HCT116 (cell line): ENCODE results near the gene GSPT1. TPM values are rescaled to one million over a fixed set of nuclear protein-coding genes. Genes with fewer than 3 reads are reported as not detected.

ENCODE experiments used
- ATAC-seq: fragments of 200-7000 bp; cut with Tn5 transposase; 2 replicates; pipeline ENCODE4 v1.9.1; 2020; ENCODE audit warnings: mild to moderate bottlenecking, moderate library complexity
- BruUV-seq: library from RNA; stranded (reverse); fragments of 400-500 nt; replicated peaks from 2 replicates; lab custom pipeline; 2021; lab: Mats Ljungman, UMichigan
- CTCF ChIA-PET: fragments of 300-600 bp; sonication (Branson Sonifier 250); formaldehyde crosslinking; loops from one replicate; lab custom pipeline; 2021; ENCODE audit warnings: antibody characterized with exemption; lab: Charles Lee
- POLR2A ChIA-PET: fragments of 300-600, 350-600 bp; sonication (Branson Sonifier 250); formaldehyde crosslinking; loops from one replicate; lab custom pipeline; 2021; ENCODE audit warnings: antibody characterized with exemption; lab: Charles Lee
- RAD21 ChIA-PET, 2 experiments: fragments of 300-600 bp; sonication (Branson Sonifier 250); formaldehyde crosslinking; loops; one replicate each; lab custom pipeline; 2023; ENCODE audit warnings: low total read pairs in 2 of 2; ENCODE audit not compliant: uncharacterized antibody in 2 of 2, unreplicated experiment in 2 of 2, low non-redundant PET in 1 of 2; lab: Charles Lee
- DNase-seq: peaks from one replicate; pipeline ENCODE4 v3.0.0-alpha.2; 2010; ENCODE audit warnings: low read depth, low spot score
- H2AFZ ChIP-seq: fragments of 200-600 bp; shearing (Covaris generic), sonication (generic); 2 replicates; pipeline ENCODE4 v1.6.1; 2017; ENCODE audit warnings: low read depth, mixed run types, mixed read lengths, antibody characterized with exemption, low read length; ENCODE audit not compliant: poor library complexity, severe bottlenecking
- H3K27ac ChIP-seq: 2 replicates; pipeline ENCODE4 v1.5.1; 2012; ENCODE audit warnings: low read depth, low read length
- H3K27me3 ChIP-seq: fragments of 200-600 bp; sonication (generic); 2 replicates; pipeline ENCODE4 v1.6.1; 2016; ENCODE audit warnings: mixed run types, low read length, mixed read lengths; ENCODE audit not compliant: insufficient read depth
- H3K36me3 ChIP-seq, 2 experiments: fragments of 200-500 bp in 1 of 2; fragments of 200-600 bp in 1 of 2; sonication (Bioruptor generic) in 1 of 2; sonication (generic) in 1 of 2; 2 replicates each; pipeline versions ENCODE4 v1.5.1 to v1.6.1; 2014 to 2016; ENCODE audit warnings: low read length in 2 of 2, inconsistent platforms in 1 of 2, mixed read lengths in 1 of 2, mixed run types in 1 of 2; ENCODE audit not compliant: insufficient read depth in 2 of 2, control insufficient read depth in 1 of 2
- H3K4me1 ChIP-seq, 2 experiments: fragments of 200-600 bp in 1 of 2; sonication (generic) in 1 of 2; 2 replicates each; pipeline versions ENCODE4 v1.5.1 to v1.6.1; 2012 to 2017; ENCODE audit warnings: low read length in 2 of 2, inconsistent platforms in 1 of 2, mild to moderate bottlenecking in 1 of 2, mixed read lengths in 1 of 2, mixed run types in 1 of 2, moderate library complexity in 1 of 2; ENCODE audit not compliant: insufficient read depth in 2 of 2, control insufficient read depth in 1 of 2
- H3K4me2 ChIP-seq: fragments of 200-600 bp; sonication (generic); 2 replicates; pipeline ENCODE4 v1.6.1; 2017; ENCODE audit warnings: mixed run types, low read length, mixed read lengths
- H3K4me3 ChIP-seq, 2 experiments: fragments of 200-600 bp in 1 of 2; sonication (generic) in 1 of 2; replicated peaks in 1 of 2; 2 replicates each; pipeline ENCODE4 v1.5.1; 2011 to 2016; ENCODE audit warnings: low read length in 2 of 2, control low read depth in 1 of 2, low read depth in 1 of 2, mild to moderate bottlenecking in 1 of 2, mixed read lengths in 1 of 2, mixed run types in 1 of 2
- H3K79me2 ChIP-seq: fragments of 200-600 bp; sonication (generic); 2 replicates; pipeline ENCODE4 v1.6.1; 2017; ENCODE audit warnings: mild to moderate bottlenecking, mixed run types, low read length, moderate library complexity, mixed read lengths; ENCODE audit not compliant: insufficient read depth
- H3K9ac ChIP-seq: fragments of 200-600 bp; sonication (generic); 2 replicates; pipeline ENCODE4 v1.6.1; 2016; ENCODE audit warnings: low read length, mixed read lengths
- H3K9me2 ChIP-seq: fragments of 200-600 bp; sonication (generic), shearing (Covaris generic); 2 replicates; pipeline ENCODE4 v1.6.1; 2017; ENCODE audit warnings: mixed run types, mild to moderate bottlenecking, moderate library complexity; ENCODE audit not compliant: insufficient read depth
- H3K9me3 ChIP-seq, 2 experiments: fragments of 200-500 bp in 1 of 2; fragments of 200-600 bp in 1 of 2; sonication (Bioruptor generic) in 1 of 2; sonication (generic) in 1 of 2; 2 replicates each; pipeline ENCODE4 v1.6.1; 2014 to 2017; ENCODE audit warnings: low read length in 2 of 2, mixed read lengths in 2 of 2, inconsistent platforms in 1 of 2, low read depth in 1 of 2, mild to moderate bottlenecking in 1 of 2, mixed run types in 1 of 2, moderate library complexity in 1 of 2; ENCODE audit not compliant: control insufficient read depth in 1 of 2, insufficient read depth in 1 of 2
- H4K20me1 ChIP-seq: fragments of 200-600 bp; sonication (generic), shearing (Covaris generic); 2 replicates; pipeline ENCODE4 v1.6.1; 2017; ENCODE audit warnings: mixed run types, mild to moderate bottlenecking, moderate library complexity; ENCODE audit not compliant: insufficient read depth
- ATF3 ChIP-seq: IDR thresholded peaks from 2 replicates; pipeline ENCODE4 v1.6.1; 2012
- CBX3 ChIP-seq: IDR thresholded peaks from 2 replicates; pipeline ENCODE4 v1.6.1; 2012; ENCODE audit warnings: low read depth
- CTCF ChIP-seq, 3 experiments: fragments of 200-600 bp in 1 of 3; sonication (generic) in 1 of 3; IDR thresholded peaks in 2 of 3; conservative IDR thresholded peaks in 1 of 3; 2 replicates each; pipeline ENCODE4 v1.5.1; 2012 to 2017; ENCODE audit warnings: low read depth in 2 of 3, low read length in 2 of 3, antibody characterized with exemption in 1 of 3, borderline replicate concordance in 1 of 3, control low read depth in 1 of 3, mild to moderate bottlenecking in 1 of 3, mixed read lengths in 1 of 3, mixed run types in 1 of 3, moderate library complexity in 1 of 3; ENCODE audit not compliant: insufficient read depth in 1 of 3
- EGR1 ChIP-seq: IDR thresholded peaks from 2 replicates; pipeline ENCODE4 v1.6.1; 2012; ENCODE audit warnings: low read depth
- EZH2 ChIP-seq: fragments of 200-600 bp; sonication (generic); IDR thresholded peaks from 2 replicates; pipeline ENCODE4 v1.6.1; 2017; ENCODE audit warnings: antibody characterized with exemption, mixed run types
- EZH2phosphoT487 ChIP-seq: fragments of 200-600 bp; IDR thresholded peaks from 2 replicates; pipeline ENCODE4 v1.6.1; 2018; ENCODE audit warnings: antibody characterized with exemption, borderline replicate concordance
- MAX ChIP-seq: IDR thresholded peaks from 2 replicates; pipeline ENCODE4 v1.6.1; 2012
- RAD21 ChIP-seq: IDR thresholded peaks from 2 replicates; pipeline ENCODE4 v1.6.1; 2012; ENCODE audit warnings: low read depth, mild to moderate bottlenecking
- REST ChIP-seq: IDR thresholded peaks from 2 replicates; pipeline ENCODE4 v1.6.1; 2012; ENCODE audit warnings: low read depth
- TCF7L2 ChIP-seq: IDR thresholded peaks from 2 replicates; pipeline ENCODE4 v1.7.0; 2011; ENCODE audit warnings: borderline replicate concordance, inconsistent platforms; ENCODE audit not compliant: insufficient read depth, insufficient read length; ENCODE audit errors: extremely low read depth
- YY1 ChIP-seq: IDR thresholded peaks from 2 replicates; pipeline ENCODE4 v1.6.1; 2011; ENCODE audit warnings: low read length, low read depth, moderate library complexity, mild to moderate bottlenecking; ENCODE audit not compliant: insufficient replicate concordance; ENCODE audit errors: extremely low read depth
- ZFX ChIP-seq: fragments of 450-650 bp; IDR thresholded peaks from 2 replicates; pipeline ENCODE4 v1.6.1; 2017
- intact Hi-C: fragments of 100-400 bp; cut with micrococcal nuclease; formaldehyde crosslinking; loops from 2 replicates; pipeline ENCODE4 v1.10.0; 2022
- total RNA-seq: library from RNA; stranded (reverse); gene quantifications from one replicate; pipeline ENCODE4 v1.2.1, GENCODE V29; 2021; ENCODE audit not compliant: unreplicated experiment

Gene GSPT1
- total RNA-seq, 1 experiment from 2014 or later, result 148 TPM

- TF ChIP-seq CTCF (IDR thresholded peaks at IDR 0.05 in 2 of 3, conservative IDR thresholded peaks at IDR 0.05 in 1 of 3; ENCODE audit: borderline replicate concordance in 1 of 3, insufficient read depth in 1 of 3, low read depth in 2 of 3, low read length in 2 of 3) (no peak), CBX3 (no peak), ATF3 (no peak)
Measured at GRCh38 chr16:11851294-11852091, 64.3 kb downstream of the GSPT1 start, which contains the start of gene RSL1D1 (continued).

GRCh38 chr16:11848842-11849241, 66.9 kb downstream of the GSPT1 start:
- intact Hi-C loops, result no loop called here
- no TSS peak for BruUV-seq
- Histone ChIP-seq H3K4me1 (peaks cover 8 to 22% of the 10 kb centered on the region in 2 experiments; a peak in 3 of 4 replicates), H3K27ac (no peak overlapping the region), H3K4me2 (peak overlapping the region; percentile 6; the same call in 1 of the 2 replicates), H3K9me2 (no peaks in the 10 kb centered on the region), H3K4me3 (no peak overlapping the region), H3K27me3 (no peaks in the 10 kb centered on the region), H2AFZ (no peak overlapping the region), H4K20me1 (peaks cover 14% of the 10 kb centered on the region; the same call in 1 of the 2 replicates), H3K9me3 (no peaks in the 10 kb centered on the region), H3K9ac (no peak overlapping the region), H3K79me2 (peaks cover 96% of the 10 kb centered on the region), H3K36me3 (peaks cover 52 to 60% of the 10 kb centered on the region in 2 experiments)
- no peak for DNase-seq
- CTCF ChIA-PET, result no interaction called here
- TF ChIP-seq REST (no peak), RAD21 (no peak), EGR1 (no peak), MAX (no peak), ZFX (no peak), YY1 (no peak), TCF7L2 (no peak), EZH2 (no peak), EZH2phosphoT487 (no peak), ATF3 (no peak), CBX3 (no peak)
- POLR2A ChIA-PET, result no interaction called here
- RAD21 ChIA-PET, result no interaction called here
- no peak for ATAC-seq
